ENCODE data around the gene DNAL4.
"Not testable (repeated sequence)": the region's sequence is repeated elsewhere in the genome, so short reads cannot be mapped to it uniquely, and the experiment has no call there.

The DNAL4 gene

GRCh38 chr22:38820020-38820419 lies 26.1 kb upstream of the DNAL4 start:
- Histone ChIP-seq H3K4me3 (no peak overlapping the region), H3K27ac (no peak overlapping the region)
- DNase-seq (ENCODE audit: low spot score): no peak
- TF ChIP-seq CTCF (IDR thresholded peaks at IDR 0.05): no peak

- no peak overlapping the region for H3K4me3 ChIP-seq
- no peak for TF ChIP-seq CTCF (IDR thresholded peaks at IDR 0.05)
- DNase-seq (ENCODE audit: low spot score): no peak
- H3K27ac ChIP-seq: no peak overlapping the region
Measured at GRCh38 chr22:38819387-38819940, 25.5 kb upstream of the DNAL4 start.

- no peak for DNase-seq (ENCODE audit: low spot score)
- Histone ChIP-seq H3K4me3 (no peak overlapping the region), H3K27ac (no peak overlapping the region)
- no peak for TF ChIP-seq CTCF (IDR thresholded peaks at IDR 0.05)
Measured at GRCh38 chr22:38817196-38817595, 23.3 kb upstream of the DNAL4 start.

- no peak for DNase-seq (ENCODE audit: low spot score)
- Histone ChIP-seq H3K27ac (no peak overlapping the region), H3K4me3 (no peak overlapping the region)
- TF ChIP-seq CTCF (IDR thresholded peaks at IDR 0.05): no peak
Measured at GRCh38 chr22:38815842-38816241, 21.9 kb upstream of the DNAL4 start.

GRCh38 chr22:38811241-38811640 lies 17.3 kb upstream of the DNAL4 start:
- no peak for DNase-seq (ENCODE audit: low spot score)
- Histone ChIP-seq H3K4me3 (no peak overlapping the region), H3K27ac (no peak overlapping the region)
- TF ChIP-seq CTCF (IDR thresholded peaks at IDR 0.05): no peak

- not testable (repeated sequence) for H3K4me3 ChIP-seq; DNase-seq (ENCODE audit: low spot score)
Measured at GRCh38 chr22:38805041-38805593, 11.2 kb upstream of the DNAL4 start.

GRCh38 chr22:38802671-38803121 lies 8.8 kb upstream of the DNAL4 start:
- Histone ChIP-seq H3K27ac (no peak overlapping the region), H3K4me3 (no peak overlapping the region)
- no peak for TF ChIP-seq CTCF (IDR thresholded peaks at IDR 0.05)
- no peak for DNase-seq (ENCODE audit: low spot score)

More at GRCh38 chr22:38805041-38805593, 11.2 kb upstream of the DNAL4 start:
- not testable (repeated sequence) for H3K27ac ChIP-seq
